GM06990 (cell line): Measurements from ENCODE around the gene EIF3D.

Experiments
- DNase-seq: peaks from one replicate; pipeline ENCODE4 v3.0.0-alpha.2; 2011; ENCODE audit not compliant: insufficient read length; ENCODE audit errors: extremely low read depth
- H3K27me3 ChIP-seq: replicated peaks from 2 replicates; pipeline ENCODE4 v1.6.0; 2011; ENCODE audit warnings: low read length; ENCODE audit not compliant: control insufficient read depth, insufficient read depth
- H3K36me3 ChIP-seq: 2 replicates; pipeline ENCODE4 v1.5.1; 2011; ENCODE audit warnings: low read length; ENCODE audit not compliant: control insufficient read depth, insufficient read depth
- H3K4me3 ChIP-seq: replicated peaks from 2 replicates; pipeline ENCODE4 v1.5.1; 2011; ENCODE audit warnings: low read depth, mild to moderate bottlenecking, control low read depth, low read length
- TF ChIP-seq, protein P1 (sequence below): IDR thresholded peaks from 2 replicates; pipeline ENCODE4 v1.5.1; 2011; ENCODE audit warnings: low read length, control low read depth, mild to moderate bottlenecking, inconsistent platforms; ENCODE audit not compliant: insufficient read depth, poor library complexity, severe bottlenecking

Gene EIF3D

DNA sequence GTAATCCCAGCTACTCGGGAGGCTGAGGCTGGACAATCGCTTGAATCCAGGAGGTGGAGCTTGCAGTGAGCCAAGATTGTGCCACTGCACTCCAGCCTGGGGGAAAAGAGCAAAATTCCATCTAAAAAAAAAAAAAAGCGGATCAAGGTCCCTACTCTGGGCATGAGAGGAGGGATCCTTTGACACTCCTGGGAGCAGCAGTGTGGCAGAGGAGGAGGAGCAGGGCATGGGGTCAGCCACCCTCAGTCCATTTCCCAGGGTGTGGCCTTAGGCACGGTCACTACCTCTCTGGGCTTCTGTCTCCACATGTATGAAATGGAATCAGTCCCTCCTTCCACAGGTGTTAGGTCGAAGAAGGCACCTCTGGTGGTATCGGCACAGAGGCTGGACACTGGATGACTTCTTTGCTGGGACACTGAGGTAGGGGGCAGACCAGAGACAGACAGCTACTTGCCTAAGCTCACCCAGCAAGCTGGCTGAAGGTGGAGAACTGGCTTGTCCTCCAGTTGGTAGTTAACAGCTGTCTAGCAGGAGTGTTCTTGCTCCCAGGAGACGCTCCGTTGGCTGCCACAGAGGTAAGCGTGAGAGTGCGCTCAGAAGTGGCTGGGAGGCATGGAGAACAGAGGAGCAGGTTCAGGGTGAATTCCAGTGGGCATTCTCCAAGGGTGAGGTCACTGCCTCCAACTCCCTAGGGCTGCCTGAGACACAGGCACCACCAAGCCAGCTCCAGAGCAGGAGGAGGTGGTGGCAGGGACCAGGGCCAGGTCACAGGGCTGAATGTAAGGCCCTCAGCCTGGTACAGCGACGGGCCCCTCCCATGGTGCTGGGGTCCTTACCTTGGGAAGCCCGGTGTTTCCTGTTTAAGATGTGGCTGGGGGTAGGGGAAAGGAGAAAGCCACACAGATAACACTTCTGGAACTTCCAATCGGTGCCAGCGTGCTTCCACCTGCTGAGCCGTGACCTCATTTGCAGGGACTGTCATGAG is 67.0 kb downstream of the EIF3D start:
- DNase-seq, result no peak
- Histone ChIP-seq H3K36me3 (peaks cover 7% of the 10 kb centered on the region), H3K27me3 (no peaks in the 10 kb centered on the region), H3K4me3 (no peak overlapping the region)
- TF ChIP-seq, protein P1, sequence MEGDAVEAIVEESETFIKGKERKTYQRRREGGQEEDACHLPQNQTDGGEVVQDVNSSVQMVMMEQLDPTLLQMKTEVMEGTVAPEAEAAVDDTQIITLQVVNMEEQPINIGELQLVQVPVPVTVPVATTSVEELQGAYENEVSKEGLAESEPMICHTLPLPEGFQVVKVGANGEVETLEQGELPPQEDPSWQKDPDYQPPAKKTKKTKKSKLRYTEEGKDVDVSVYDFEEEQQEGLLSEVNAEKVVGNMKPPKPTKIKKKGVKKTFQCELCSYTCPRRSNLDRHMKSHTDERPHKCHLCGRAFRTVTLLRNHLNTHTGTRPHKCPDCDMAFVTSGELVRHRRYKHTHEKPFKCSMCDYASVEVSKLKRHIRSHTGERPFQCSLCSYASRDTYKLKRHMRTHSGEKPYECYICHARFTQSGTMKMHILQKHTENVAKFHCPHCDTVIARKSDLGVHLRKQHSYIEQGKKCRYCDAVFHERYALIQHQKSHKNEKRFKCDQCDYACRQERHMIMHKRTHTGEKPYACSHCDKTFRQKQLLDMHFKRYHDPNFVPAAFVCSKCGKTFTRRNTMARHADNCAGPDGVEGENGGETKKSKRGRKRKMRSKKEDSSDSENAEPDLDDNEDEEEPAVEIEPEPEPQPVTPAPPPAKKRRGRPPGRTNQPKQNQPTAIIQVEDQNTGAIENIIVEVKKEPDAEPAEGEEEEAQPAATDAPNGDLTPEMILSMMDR, result no peak
